H1 (cell line): ENCODE measurements around the gene ARID5B. TPM values are rescaled to one million over a fixed set of nuclear protein-coding genes. Genes with fewer than 3 reads are reported as not detected.

ENCODE experiments used
- CTCF ChIA-PET: fragments of 300-600 bp; sonication (Branson Sonifier 250); formaldehyde crosslinking; loops from one replicate; lab custom pipeline; 2021; ENCODE audit not compliant: partially characterized antibody; lab: Charles Lee
- POLR2A ChIA-PET: fragments of 300-600 bp; sonication (Branson Sonifier 250); formaldehyde crosslinking; loops from one replicate; lab custom pipeline; 2021; ENCODE audit warnings: inconsistent platforms; ENCODE audit not compliant: partially characterized antibody; lab: Charles Lee
- DNase-seq, 2 experiments: peaks; one replicate each; pipeline versions ENCODE4 v3.0.0 to v3.0.0-alpha.2; 2010 to 2022; ENCODE audit warnings: low spot score in 2 of 2, low read depth in 1 of 2, mixed read lengths in 1 of 2
- FAIRE-seq: peaks from 2 replicates; lab custom pipeline; 2011; peaks lifted over from hg19 to GRCh38; lab: Jason Lieb, UNC
- H2AFZ ChIP-seq: 2 replicates; pipeline ENCODE4 v1.8.1; 2012; ENCODE audit warnings: low read length, inconsistent platforms
- H2AK5ac ChIP-seq: 2 replicates; pipeline ENCODE4 v1.6.1; 2013; ENCODE audit warnings: low read depth, low read length
- H2BK120ac ChIP-seq: replicated peaks from 2 replicates; pipeline ENCODE3; 2013; ENCODE audit warnings: low read depth, low read length, inconsistent platforms
- H2BK12ac ChIP-seq: 2 replicates; pipeline ENCODE4 v1.6.1; 2013; ENCODE audit warnings: low read depth, low read length
- H2BK15ac ChIP-seq: 2 replicates; pipeline ENCODE4 v1.6.1; 2013; ENCODE audit warnings: low read length
- H2BK20ac ChIP-seq: 2 replicates; pipeline ENCODE4 v1.6.1; 2013; ENCODE audit warnings: low read length
- H2BK5ac ChIP-seq: 2 replicates; pipeline ENCODE4 v1.6.1; 2013; ENCODE audit warnings: low read depth, low read length
- H3K14ac ChIP-seq: 2 replicates; pipeline ENCODE4 v1.6.1; 2013; ENCODE audit warnings: inconsistent platforms; ENCODE audit not compliant: insufficient read length
- H3K18ac ChIP-seq: 2 replicates; pipeline ENCODE4 v1.6.1; 2013; ENCODE audit warnings: low read length; ENCODE audit errors: extremely low read depth
- H3K23ac ChIP-seq: 2 replicates; pipeline ENCODE4 v1.6.1; 2013; ENCODE audit warnings: inconsistent platforms; ENCODE audit not compliant: insufficient read length
- H3K23me2 ChIP-seq: 2 replicates; pipeline ENCODE4 v1.6.1; 2013; ENCODE audit warnings: low read depth, low read length
- H3K27ac ChIP-seq: 2 replicates; pipeline ENCODE4 v1.6.1; 2011; ENCODE audit warnings: low read depth, low read length, inconsistent platforms
- H3K27me3 ChIP-seq, 4 experiments: replicated peaks in 1 of 4; 1 replicate in 1 of 4; 2 replicates in 3 of 4; pipeline versions ENCODE4 v1.6.1 to v1.8.1; 2011 to 2013; ENCODE audit warnings: low read length in 3 of 4, mild to moderate bottlenecking in 3 of 4, inconsistent platforms in 2 of 4, mixed read lengths in 2 of 4, moderate library complexity in 1 of 4; ENCODE audit not compliant: control insufficient read depth in 3 of 4, insufficient read depth in 3 of 4; ENCODE audit errors: extremely low read depth in 1 of 4
- H3K36me3 ChIP-seq, 4 experiments: 2 replicates each; pipeline versions ENCODE4 v1.6.1 to v1.8.1; 2011 to 2013; ENCODE audit warnings: mild to moderate bottlenecking in 4 of 4, low read length in 3 of 4, moderate library complexity in 2 of 4, control low read depth in 1 of 4, inconsistent platforms in 1 of 4; ENCODE audit not compliant: insufficient read depth in 4 of 4, control insufficient read depth in 2 of 4
- H3K4ac ChIP-seq: replicated peaks from 2 replicates; pipeline ENCODE3; 2013; ENCODE audit warnings: low read length, low read depth, mixed read lengths, inconsistent platforms; ENCODE audit not compliant: insufficient read length
- H3K4me1 ChIP-seq, 4 experiments: replicated peaks in 1 of 4; 1 replicate in 1 of 4; 2 replicates in 3 of 4; pipeline versions ENCODE4 v1.6.1 to v1.8.1; 2011 to 2013; ENCODE audit warnings: low read length in 3 of 4, inconsistent platforms in 2 of 4, mixed read lengths in 1 of 4; ENCODE audit not compliant: insufficient read depth in 4 of 4, control insufficient read depth in 3 of 4
- H3K4me2 ChIP-seq, 2 experiments: 2 replicates each; pipeline versions ENCODE4 v1.6.1 to v1.8.1; 2011 to 2013; ENCODE audit warnings: low read depth in 2 of 2, low read length in 2 of 2, control low read depth in 1 of 2, inconsistent platforms in 1 of 2, mild to moderate bottlenecking in 1 of 2; ENCODE audit not compliant: insufficient read depth in 1 of 2
- H3K4me3 ChIP-seq, 4 experiments: fragments of 200-600, 300-600 bp in 1 of 4; sonication (generic), shearing (Covaris generic), sonication (Bioruptor Twin) in 1 of 4; 2 replicates each; pipeline versions ENCODE4 v1.5.1 to v1.8.1; 2011 to 2016; ENCODE audit warnings: low read length in 4 of 4, low read depth in 3 of 4, control low read depth in 2 of 4, inconsistent platforms in 2 of 4, mild to moderate bottlenecking in 2 of 4, mixed read lengths in 1 of 4, moderate library complexity in 1 of 4; ENCODE audit not compliant: insufficient read depth in 2 of 4; ENCODE audit errors: extremely low read depth in 1 of 4
- H3K56ac ChIP-seq: replicated peaks from 2 replicates; pipeline ENCODE3; 2013; ENCODE audit warnings: low read depth, mild to moderate bottlenecking, mixed read lengths, low read length, inconsistent platforms; ENCODE audit not compliant: insufficient read length
- H3K79me1 ChIP-seq: 2 replicates; pipeline ENCODE4 v1.6.1; 2013; ENCODE audit warnings: low read depth, low read length, control low read depth
- H3K79me2 ChIP-seq, 2 experiments: 2 replicates each; pipeline versions ENCODE4 v1.6.1 to v1.8.1; 2012 to 2013; ENCODE audit warnings: low read length in 2 of 2, mild to moderate bottlenecking in 2 of 2, inconsistent platforms in 1 of 2; ENCODE audit not compliant: insufficient read depth in 2 of 2, control insufficient read depth in 1 of 2
- H3K9ac ChIP-seq, 4 experiments: replicated peaks in 1 of 4; 1 replicate in 1 of 4; 2 replicates in 3 of 4; pipeline versions ENCODE4 v1.6.1 to v1.8.1; 2011 to 2013; ENCODE audit warnings: low read depth in 3 of 4, low read length in 3 of 4, control low read depth in 2 of 4, mild to moderate bottlenecking in 2 of 4, moderate library complexity in 2 of 4, inconsistent platforms in 1 of 4; ENCODE audit errors: extremely low read depth in 1 of 4
- H3K9me3 ChIP-seq, 2 experiments: 2 replicates each; pipeline versions ENCODE4 v1.6.1 to v1.8.1; 2012 to 2013; ENCODE audit warnings: mild to moderate bottlenecking in 2 of 2, moderate library complexity in 2 of 2, control low read depth in 1 of 2, inconsistent platforms in 1 of 2, low read depth in 1 of 2, low read length in 1 of 2, mixed read lengths in 1 of 2; ENCODE audit not compliant: insufficient read depth in 2 of 2
- H4K20me1 ChIP-seq, 2 experiments: replicated peaks in 1 of 2; 2 replicates each; pipeline versions ENCODE3 to v1.8.1; 2011 to 2013; ENCODE audit warnings: inconsistent platforms in 2 of 2, low read length in 2 of 2, mild to moderate bottlenecking in 1 of 2; ENCODE audit not compliant: insufficient read depth in 2 of 2, control insufficient read depth in 1 of 2
- H4K5ac ChIP-seq: 2 replicates; pipeline ENCODE4 v1.6.1; 2013; ENCODE audit warnings: low read length, low read depth, mixed read lengths, inconsistent platforms; ENCODE audit not compliant: insufficient read length
- H4K8ac ChIP-seq: 2 replicates; pipeline ENCODE4 v1.8.0; 2013; ENCODE audit warnings: mild to moderate bottlenecking, moderate library complexity, low read length, inconsistent platforms; ENCODE audit not compliant: insufficient read depth; ENCODE audit errors: extremely low read depth
- H4K91ac ChIP-seq: replicated peaks from 2 replicates; pipeline ENCODE3; 2013; ENCODE audit warnings: low read length, mixed read lengths, inconsistent platforms; ENCODE audit not compliant: insufficient read length
- ASH2L ChIP-seq: fragments of 200-600, 300-600 bp; sonication (generic); IDR thresholded peaks from one replicate; pipeline ENCODE4 v1.7.1; 2017; ENCODE audit warnings: low read length
- BACH1 ChIP-seq: IDR thresholded peaks from 2 replicates; pipeline ENCODE4 v1.6.1; 2012; ENCODE audit warnings: low read length, improper control_type of control experiment
- BRCA1 ChIP-seq: IDR thresholded peaks from 2 replicates; pipeline ENCODE4 v1.6.1; 2012; ENCODE audit warnings: low read depth, low read length, improper control_type of control experiment
- CBX8 ChIP-seq: fragments of 300-800, 300-1000 bp; sonication (generic); IDR thresholded peaks from 2 replicates; pipeline ENCODE4 v1.7.1; 2016; ENCODE audit warnings: low read depth, low read length, borderline replicate concordance
- CHD2 ChIP-seq: IDR thresholded peaks from 2 replicates; pipeline ENCODE4 v1.6.1; 2012; ENCODE audit warnings: low read length, improper control_type of control experiment
- CREB1 ChIP-seq: IDR thresholded peaks from 2 replicates; pipeline ENCODE4 v1.6.1; 2012; ENCODE audit warnings: inconsistent platforms
- EP300 ChIP-seq, 2 experiments: IDR thresholded peaks; 1 replicate in 1 of 2; 2 replicates in 1 of 2; pipeline ENCODE4 v1.6.1; 2011 to 2012; ENCODE audit warnings: low read depth in 2 of 2, low read length in 2 of 2, mild to moderate bottlenecking in 2 of 2, borderline replicate concordance in 1 of 2, inconsistent platforms in 1 of 2, moderate library complexity in 1 of 2
- FOSL1 ChIP-seq: IDR thresholded peaks from 2 replicates; pipeline ENCODE4 v1.6.1; 2011; ENCODE audit warnings: mild to moderate bottlenecking, low read depth, low read length, moderate library complexity; ENCODE audit not compliant: insufficient read depth
- KDM4A ChIP-seq: IDR thresholded peaks from one replicate; pipeline ENCODE4 v1.7.1; 2012; ENCODE audit warnings: low read depth, mild to moderate bottlenecking, moderate library complexity, low read length, inconsistent platforms; ENCODE audit not compliant: severe bottlenecking
- POU5F1 ChIP-seq: IDR thresholded peaks from 2 replicates; pipeline ENCODE4 v1.6.1; 2011; ENCODE audit warnings: low read depth, mild to moderate bottlenecking, low read length, moderate library complexity
- RXRA ChIP-seq: IDR thresholded peaks from 2 replicates; pipeline ENCODE4 v1.6.1; 2011; ENCODE audit warnings: low read depth, mild to moderate bottlenecking, low read length, moderate library complexity; ENCODE audit not compliant: insufficient read depth
- SAP30 ChIP-seq: fragments of 300-600 bp; sonication (generic); IDR thresholded peaks from 2 replicates; pipeline ENCODE4 v1.7.1; 2012; ENCODE audit warnings: low read length, moderate library complexity, mild to moderate bottlenecking, inconsistent platforms; ENCODE audit not compliant: insufficient read depth, insufficient replicate concordance
- SP2 ChIP-seq: IDR thresholded peaks from 2 replicates; pipeline ENCODE4 v1.6.1; 2012; ENCODE audit warnings: mild to moderate bottlenecking, low read length, inconsistent platforms
- SP4 ChIP-seq: IDR thresholded peaks from 2 replicates; pipeline ENCODE4 v1.6.1; 2012; ENCODE audit warnings: low read length, inconsistent platforms
- WGBS, 2 experiments: shearing (Covaris generic) in 1 of 2; methylation state at CpG; one replicate each; pipeline versions ENCODE4 v1.1.6 to v1.1.7; 2013 to 2015; ENCODE audit warnings: low lambda C conversion rate in 2 of 2, mixed read lengths in 2 of 2, inconsistent platforms in 1 of 2, low coverage in 1 of 2, missing lambda C conversion rate in 1 of 2; ENCODE audit not compliant: insufficient replicate concordance in 2 of 2, insufficient coverage in 1 of 2, insufficient read length in 1 of 2; ENCODE audit errors: extremely low coverage in 1 of 2, missing lambda C conversion rate in 1 of 2; 5-methylcytosine and 5-hydroxymethylcytosine counted together
- polyA plus RNA-seq, 7 experiments: library from polyadenylated mRNA; depleted of rRNA in 3 of 7; stranded (reverse) in 5 of 7; unstranded in 2 of 7; fragments of >200 nt in 5 of 7; fragments of 200-250 nt in 2 of 7; gene quantifications; 1 replicate in 5 of 7; 2 replicates in 1 of 7; 4 replicates in 1 of 7; pipeline versions ENCODE4 v1.2.1 to v1.2.3, GENCODE V29; 2011 to 2013; ENCODE audit warnings: missing spikeins in 2 of 7, mixed read lengths in 2 of 7
- total RNA-seq: library from RNA; stranded (reverse); fragmentation: NEBNext Ultra II Directional; extraction: Animal tissue kit (Norgen Biotek cat#: 25700); gene quantifications from 2 replicates; pipeline ENCODE4 v1.2.1, GENCODE V29; 2021
- TF ChIP-seq, protein P1 (sequence below): IDR thresholded peaks from 2 replicates; pipeline ENCODE4 v1.6.1; 2011; ENCODE audit warnings: low read depth, mild to moderate bottlenecking, low read length; ENCODE audit not compliant: insufficient read depth

The ARID5B gene
- total and polyA plus RNA-seq, 2 of the 8 experiments (the other 6 are each of a cell fraction or from before 2014, with no cell fraction given) = 0.21 to 1.1 TPM

DNA sequence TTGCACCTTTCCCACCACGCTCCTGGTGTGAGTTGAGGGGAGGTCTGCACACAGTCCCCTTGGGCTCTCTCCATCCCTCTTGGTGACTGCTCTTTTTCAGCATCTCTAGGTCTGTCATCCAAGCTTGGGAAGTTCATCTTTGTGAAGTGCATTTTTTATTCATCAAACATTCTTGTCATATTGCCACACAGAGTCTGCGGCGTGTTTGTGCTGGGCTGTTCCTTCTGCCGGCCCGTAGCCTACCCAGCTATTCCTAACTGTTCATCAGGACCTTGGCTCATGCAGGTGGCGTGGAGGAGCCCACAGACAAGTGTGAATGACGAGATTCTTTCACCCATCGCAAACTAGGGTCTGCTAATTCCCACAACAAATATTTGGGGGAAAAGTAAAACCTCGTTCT lies 202.4 kb downstream of the ARID5B start:
- H2AFZ ChIP-seq = peak overlapping the region; percentile 31; the same call in 1 of the 2 replicates
- 95% methylated on average over 9 of the region's 9 CpGs; no CpG with 5 or more reads in 1 of the 2 experiments for WGBS, 2 experiments
- no peak overlapping the region for H4K5ac ChIP-seq
- CTCF ChIA-PET = interaction anchor here (0.8 to 1.7 kb wide), 3 partner anchors 9 to 207 kb away, joined by 3 to 4 read pairs (median 3); no protein-coding TSS in a partner anchor
- no peak overlapping the region for H3K18ac ChIP-seq
- H4K20me1 ChIP-seq = no peaks in the 10 kb centered on the region
- no peak overlapping the region for H3K23ac ChIP-seq
- H3K27me3 ChIP-seq = no peaks in the 10 kb centered on the region
- H3K23me2 ChIP-seq = no peaks in the 10 kb centered on the region
- H3K36me3 ChIP-seq = no peaks in the 10 kb centered on the region
- no peak overlapping the region for H2BK120ac ChIP-seq
- no peaks in the 10 kb centered on the region for H3K4me1 ChIP-seq
- H3K79me1 ChIP-seq = no peaks in the 10 kb centered on the region
- no peak overlapping the region for H2BK5ac ChIP-seq
- H3K14ac ChIP-seq = no peak overlapping the region
- no peaks in the 10 kb centered on the region for H3K9me3 ChIP-seq
- H4K91ac ChIP-seq = no peak overlapping the region
- H2AK5ac ChIP-seq = no peak overlapping the region
- no peak overlapping the region for H3K27ac ChIP-seq
- no peak overlapping the region for H2BK20ac ChIP-seq
- H3K9ac ChIP-seq = no peak overlapping the region
- no peak overlapping the region for H3K4me3 ChIP-seq
- no peak overlapping the region for H3K4me2 ChIP-seq
- H2BK15ac ChIP-seq = no peak overlapping the region
- no peak overlapping the region for H3K56ac ChIP-seq
- no peak overlapping the region for H3K4ac ChIP-seq
- H4K8ac ChIP-seq = peak overlapping the region; percentile 59; the same call in 1 of the 2 replicates
- POLR2A ChIA-PET = no interaction called here
- FAIRE-seq (no peak), DNase-seq (no peak)
- H3K79me2 ChIP-seq = no peaks in the 10 kb centered on the region
- no peak overlapping the region for H2BK12ac ChIP-seq
- no peak for TF ChIP-seq POU5F1
- TF ChIP-seq RXRA = no peak
- no peak for TF ChIP-seq ASH2L
- TF ChIP-seq SAP30 = no peak
- TF ChIP-seq FOSL1 = no peak
- TF ChIP-seq CBX8 = no peak
- no peak for TF ChIP-seq CHD2
- TF ChIP-seq BRCA1 = no peak
- TF ChIP-seq KDM4A = no peak
- TF ChIP-seq, protein P1, sequence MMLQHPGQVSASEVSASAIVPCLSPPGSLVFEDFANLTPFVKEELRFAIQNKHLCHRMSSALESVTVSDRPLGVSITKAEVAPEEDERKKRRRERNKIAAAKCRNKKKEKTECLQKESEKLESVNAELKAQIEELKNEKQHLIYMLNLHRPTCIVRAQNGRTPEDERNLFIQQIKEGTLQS = no peak
- TF ChIP-seq SP2 = no peak
- TF ChIP-seq SP4 = no peak
- TF ChIP-seq CREB1 = no peak
- TF ChIP-seq BACH1 = no peak
- TF ChIP-seq EP300 (IDR thresholded peaks at IDR 0.05; ENCODE audit: borderline replicate concordance in 1 of 2, low read depth in 2 of 2, low read length in 2 of 2) = no peak
